ENCODE data around the gene FAH. TPM values are rescaled to one million over a fixed set of nuclear protein-coding genes. Genes with fewer than 3 reads are reported as not detected.

The FAH gene
- total and polyA plus RNA-seq, 9 of the 15 experiments (the other 6 are each of a cell fraction or from before 2014, with no cell fraction given): 66.8 to 310 (median 103) TPM

DNA sequence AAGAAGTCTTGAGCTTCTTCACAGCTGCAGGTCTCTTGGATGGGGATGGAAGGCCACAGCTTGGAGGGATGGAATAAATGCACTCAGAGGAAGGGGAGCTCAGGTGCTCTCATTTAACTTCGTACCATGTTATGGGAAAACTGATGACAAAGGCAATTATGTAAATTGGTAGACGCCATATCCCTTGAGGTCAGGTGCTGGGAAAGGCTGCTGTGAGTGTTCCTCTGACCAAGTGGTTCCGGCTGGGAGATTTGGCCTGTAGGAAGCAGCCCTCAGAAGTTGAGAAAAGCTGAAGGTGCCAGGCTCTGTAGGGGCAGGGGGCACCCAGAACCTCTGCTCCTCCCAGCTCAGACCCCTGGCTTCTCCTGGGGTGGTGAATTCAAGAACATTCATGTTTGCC lies 47.1 kb downstream of the FAH start:
- in situ Hi-C loops (cut with MboI): no loop called here
- CTCF ChIA-PET (ENCODE audit: low intra/inter-chr PET ratio): no interaction called here

GRCh38 chr15:80201256-80202015 lies 48.6 kb downstream of the FAH start:
- Histone ChIP-seq H3K27ac (ENCODE audit: extremely low read depth, low read depth, low read length) (no peak overlapping the region), H3K9me3 (replicated peaks; ENCODE audit: control insufficient read depth, insufficient read depth, low read depth, low read length) (no peaks in the 10 kb centered on the region), H3K9ac (ENCODE audit: insufficient read depth in 1 of 2, low read depth in 2 of 2, low read length in 2 of 2) (no peak overlapping the region), H2AFZ (ENCODE audit: low read depth, low read length) (no peak overlapping the region), H3K4me1 (replicated peaks in 1 of 2; ENCODE audit: control insufficient read depth in 2 of 2, insufficient read depth in 2 of 2, low read length in 2 of 2) (peaks cover 0 to 6% of the 10 kb centered on the region in 2 experiments; a peak in 1 of 5 replicates), H3K4me3 (no peak overlapping the region), H3K27me3 (ENCODE audit: control insufficient read depth in 2 of 2, insufficient read depth in 2 of 2, low read length in 2 of 2) (peaks cover 29 to 35% of the 10 kb centered on the region in 2 experiments; a peak in 4 of 5 replicates), H3K36me3 (ENCODE audit: control insufficient read depth, insufficient read depth, low read length) (no peaks in the 10 kb centered on the region), H3K4me2 (ENCODE audit: insufficient read depth, low read length) (no peak overlapping the region), H4K20me1 (replicated peaks; ENCODE audit: control insufficient read depth, insufficient read depth, low read length) (0 out of 2 replicates have a peak, but pooled peaks cover 11% of the 10 kb centered on the region), H3K79me2 (ENCODE audit: control insufficient read depth, insufficient read depth, low read length) (no peaks in the 10 kb centered on the region), H3K9me1 (ENCODE audit: control insufficient read depth, insufficient read depth, low read length) (no peaks in the 10 kb centered on the region)
- DNase-seq (ENCODE audit: extremely low read depth in 1 of 4, low spot score in 3 of 4) (no peak), FAIRE-seq (no peak), ATAC-seq (no peak)
- 3% methylated on average over 21 of the region's 26 CpGs for WGBS (ENCODE audit: insufficient coverage, low coverage, missing lambda C conversion rate)
- intact Hi-C loops (cut with micrococcal nuclease) (no loop called here), in situ Hi-C loops (cut with MboI) (no loop called here)
- CTCF ChIA-PET (ENCODE audit: low intra/inter-chr PET ratio): no interaction called here
- no TSS peak for BruUV-seq (replicated peaks)
- no peak for TF ChIP-seq ZKSCAN3 (CRISPR knock-in tag; IDR thresholded peaks at IDR 0.05)
- POLR2A ChIA-PET: no interaction called here

More for the DNA sequence above, 47.1 kb downstream of the FAH start:
- ATAC-seq: no peak
- TF ChIP-seq POLR3G (IDR thresholded peaks at IDR 0.05; ENCODE audit: extremely low read depth, insufficient read length, insufficient replicate concordance) (no peak), ZNF316 (IDR thresholded peaks at IDR 0.05) (peak; percentile 53)
- H3K9me1 ChIP-seq (ENCODE audit: control insufficient read depth, insufficient read depth, low read length): no peaks in the 10 kb centered on the region
- no peaks in the 10 kb centered on the region for H3K79me2 ChIP-seq (ENCODE audit: control insufficient read depth, insufficient read depth, low read length)
- H3K4me2 ChIP-seq (ENCODE audit: insufficient read depth, low read length): no peak overlapping the region
- DNase-seq (ENCODE audit: extremely low read depth in 1 of 4, low spot score in 3 of 4): no peak
- no peak overlapping the region for H3K4me3 ChIP-seq
- no peak overlapping the region for H2AFZ ChIP-seq (ENCODE audit: low read depth, low read length)
- WGBS (ENCODE audit: insufficient coverage, low coverage, missing lambda C conversion rate): 10% methylated on average over 3 of the region's 3 CpGs
- BruUV-seq (replicated peaks): no TSS peak
- intact Hi-C loops (cut with micrococcal nuclease): no loop called here
- no peak overlapping the region for H3K27ac ChIP-seq (ENCODE audit: extremely low read depth, low read depth, low read length)
- no peak overlapping the region for H3K9ac ChIP-seq (ENCODE audit: insufficient read depth in 1 of 2, low read depth in 2 of 2, low read length in 2 of 2)
- H3K36me3 ChIP-seq (ENCODE audit: control insufficient read depth, insufficient read depth, low read length): no peaks in the 10 kb centered on the region
- no peaks in the 10 kb centered on the region for H3K9me3 ChIP-seq (replicated peaks; ENCODE audit: control insufficient read depth, insufficient read depth, low read depth, low read length)
- H4K20me1 ChIP-seq (replicated peaks; ENCODE audit: control insufficient read depth, insufficient read depth, low read length): 0 out of 2 replicates have a peak, but pooled peaks cover 11% of the 10 kb centered on the region
- no peak for FAIRE-seq
- POLR2A ChIA-PET: interaction anchor here (0.6 kb wide), 1 partner anchor 127 kb away, joined by 3 read pairs; no protein-coding TSS in a partner anchor
- H3K4me1 ChIP-seq (replicated peaks in 1 of 2; ENCODE audit: control insufficient read depth in 2 of 2, insufficient read depth in 2 of 2, low read length in 2 of 2): peaks cover 0 to 6% of the 10 kb centered on the region in 2 experiments; a peak in 1 of 5 replicates
- peaks cover 25 to 35% of the 10 kb centered on the region in 2 experiments; a peak in 4 of 5 replicates for H3K27me3 ChIP-seq (ENCODE audit: control insufficient read depth in 2 of 2, insufficient read depth in 2 of 2, low read length in 2 of 2)

Data from K562 (cell line).